ENCODE measurements around the gene TUBA8.
A peak's percentile ranks its signal among the peaks of the same experiment; 100 is the strongest.
"Not testable (repeated sequence)": the region's sequence is repeated elsewhere in the genome, so short reads cannot be mapped to it uniquely, and the experiment has no call there.

The TUBA8 gene

GRCh38 chr22:18130699-18131429 is 20.3 kb downstream of the TUBA8 start:
- no peak for DNase-seq

- no peak for DNase-seq
Measured at GRCh38 chr22:18133452-18133851, 22.8 kb downstream of the TUBA8 start.

- no peak for DNase-seq
Measured at GRCh38 chr22:18136563-18137320, 26.1 kb downstream of the TUBA8 start.

GRCh38 chr22:18141004-18141403 is 30.4 kb downstream of the TUBA8 start:
- DNase-seq = not testable (repeated sequence)

GRCh38 chr22:18144105-18144504 is 33.5 kb downstream of the TUBA8 start:
- DNase-seq = no peak

GRCh38 chr22:18145676-18146388 is 35.2 kb downstream of the TUBA8 start:
- no peak for DNase-seq

- no peak for DNase-seq
Measured at GRCh38 chr22:18146389-18146753, 35.8 kb downstream of the TUBA8 start.

GRCh38 chr22:18147791-18148190 is 37.2 kb downstream of the TUBA8 start:
- no peak for DNase-seq

- DNase-seq = no peak
Measured at GRCh38 chr22:18148293-18148965, 37.8 kb downstream of the TUBA8 start.

GRCh38 chr22:18152519-18152918 is 41.9 kb downstream of the TUBA8 start:
- DNase-seq = no peak

- DNase-seq = no peak
Measured at GRCh38 chr22:18154821-18155390, 44.3 kb downstream of the TUBA8 start.

GRCh38 chr22:18155546-18155945 is 44.9 kb downstream of the TUBA8 start:
- DNase-seq = not testable (repeated sequence)

- DNase-seq = peak; percentile 98
Measured at GRCh38 chr22:18156878-18157713, 46.5 kb downstream of the TUBA8 start.

- no peak for DNase-seq
Measured at GRCh38 chr22:18157714-18158028, 47.1 kb downstream of the TUBA8 start.

- DNase-seq = not testable (repeated sequence)
Measured at GRCh38 chr22:18160641-18161040, 50.0 kb downstream of the TUBA8 start.

- not testable (repeated sequence) for DNase-seq
Measured at GRCh38 chr22:18163843-18164242, 53.2 kb downstream of the TUBA8 start.

GRCh38 chr22:18164584-18164983 is 54.0 kb downstream of the TUBA8 start:
- not testable (repeated sequence) for DNase-seq

- not testable (repeated sequence) for DNase-seq
Measured at GRCh38 chr22:18165356-18165755, 54.7 kb downstream of the TUBA8 start.

GRCh38 chr22:18170284-18170683 is 59.7 kb downstream of the TUBA8 start:
- DNase-seq = not testable (repeated sequence)

- not testable (repeated sequence) for DNase-seq
Measured at GRCh38 chr22:18172203-18172602, 61.6 kb downstream of the TUBA8 start.

GRCh38 chr22:18172776-18173175 is 62.2 kb downstream of the TUBA8 start:
- DNase-seq = not testable (repeated sequence)

GRCh38 chr22:18173441-18173840 is 62.8 kb downstream of the TUBA8 start:
- DNase-seq = not testable (repeated sequence)
